ENCODE results near the gene SCYL1.

The SCYL1 gene

DNA sequence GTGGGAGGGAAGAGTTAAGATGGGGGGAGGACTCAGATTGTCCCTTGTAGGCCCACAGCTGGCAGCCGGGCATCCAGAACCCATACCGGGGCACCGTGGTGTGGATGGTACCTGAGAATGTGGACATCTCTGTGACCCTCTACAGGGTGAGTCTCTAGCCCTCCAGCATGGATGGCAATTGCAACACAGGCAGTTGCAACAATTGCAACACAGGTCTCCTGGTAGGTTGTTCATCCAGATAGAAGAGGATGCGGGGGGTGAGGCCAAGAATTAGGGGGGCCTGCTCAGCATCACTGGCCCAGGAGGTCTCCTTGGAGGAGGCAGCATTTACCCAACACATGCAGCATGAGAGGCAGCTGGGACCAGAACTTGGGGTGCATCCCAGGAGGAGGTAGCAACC is 54.4 kb downstream of the SCYL1 start:
- H3K9me2 ChIP-seq (replicated peaks; ENCODE audit: insufficient read depth, low read length), result no peaks in the 10 kb centered on the region
- no peak overlapping the region for H3K4me3 ChIP-seq (ENCODE audit: low read length)
- TF ChIP-seq EZH2 (optimal IDR thresholded peaks at IDR 0.05; ENCODE audit: low read depth, low read length) (no peak), EZH2phosphoT487 (IDR thresholded peaks at IDR 0.05; ENCODE audit: low read length) (no peak)
- TF ChIP-seq, protein P1, sequence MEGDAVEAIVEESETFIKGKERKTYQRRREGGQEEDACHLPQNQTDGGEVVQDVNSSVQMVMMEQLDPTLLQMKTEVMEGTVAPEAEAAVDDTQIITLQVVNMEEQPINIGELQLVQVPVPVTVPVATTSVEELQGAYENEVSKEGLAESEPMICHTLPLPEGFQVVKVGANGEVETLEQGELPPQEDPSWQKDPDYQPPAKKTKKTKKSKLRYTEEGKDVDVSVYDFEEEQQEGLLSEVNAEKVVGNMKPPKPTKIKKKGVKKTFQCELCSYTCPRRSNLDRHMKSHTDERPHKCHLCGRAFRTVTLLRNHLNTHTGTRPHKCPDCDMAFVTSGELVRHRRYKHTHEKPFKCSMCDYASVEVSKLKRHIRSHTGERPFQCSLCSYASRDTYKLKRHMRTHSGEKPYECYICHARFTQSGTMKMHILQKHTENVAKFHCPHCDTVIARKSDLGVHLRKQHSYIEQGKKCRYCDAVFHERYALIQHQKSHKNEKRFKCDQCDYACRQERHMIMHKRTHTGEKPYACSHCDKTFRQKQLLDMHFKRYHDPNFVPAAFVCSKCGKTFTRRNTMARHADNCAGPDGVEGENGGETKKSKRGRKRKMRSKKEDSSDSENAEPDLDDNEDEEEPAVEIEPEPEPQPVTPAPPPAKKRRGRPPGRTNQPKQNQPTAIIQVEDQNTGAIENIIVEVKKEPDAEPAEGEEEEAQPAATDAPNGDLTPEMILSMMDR (IDR thresholded peaks at IDR 0.05; ENCODE audit: low read length), result no peak
- DNase-seq, result no peak
- H3K36me3 ChIP-seq (replicated peaks; ENCODE audit: insufficient read depth, low read length), result no peaks in the 10 kb centered on the region
- peaks cover 12% of the 10 kb centered on the region for H3K4me1 ChIP-seq (ENCODE audit: low read length)
- H2AFZ ChIP-seq (ENCODE audit: low read length), result no peak overlapping the region
- no peaks in the 10 kb centered on the region for H3K9me3 ChIP-seq (replicated peaks; ENCODE audit: insufficient read depth, low read length)
- peaks cover 14% of the 10 kb centered on the region for H3F3A ChIP-seq (ENCODE audit: insufficient read depth, low read length)
- no peaks in the 10 kb centered on the region for H4K20me1 ChIP-seq (ENCODE audit: insufficient read depth, low read length)
- H3K9ac ChIP-seq (ENCODE audit: low read length), result no peak overlapping the region
- no peaks in the 10 kb centered on the region for H3K27me3 ChIP-seq (replicated peaks; ENCODE audit: insufficient read depth, low read length)
- no peak overlapping the region for H3K27ac ChIP-seq (ENCODE audit: low read length)
- no peak overlapping the region for H3K4me2 ChIP-seq (ENCODE audit: low read depth, low read length)
- H3K79me2 ChIP-seq (ENCODE audit: low read length), result peaks cover 49% of the 10 kb centered on the region

- Histone ChIP-seq H3K79me2 (ENCODE audit: low read length) (peaks cover 48% of the 10 kb centered on the region), H3K27me3 (replicated peaks; ENCODE audit: insufficient read depth, low read length) (no peaks in the 10 kb centered on the region), H3K4me1 (ENCODE audit: low read length) (peaks cover 11% of the 10 kb centered on the region), H3K27ac (ENCODE audit: low read length) (no peak overlapping the region), H3K36me3 (replicated peaks; ENCODE audit: insufficient read depth, low read length) (no peaks in the 10 kb centered on the region), H3K9ac (ENCODE audit: low read length) (no peak overlapping the region), H3F3A (ENCODE audit: insufficient read depth, low read length) (peaks cover 5% of the 10 kb centered on the region), H3K9me3 (replicated peaks; ENCODE audit: insufficient read depth, low read length) (no peaks in the 10 kb centered on the region), H4K20me1 (ENCODE audit: insufficient read depth, low read length) (no peaks in the 10 kb centered on the region), H2AFZ (ENCODE audit: low read length) (no peak overlapping the region), H3K4me3 (ENCODE audit: low read length) (no peak overlapping the region), H3K4me2 (ENCODE audit: low read depth, low read length) (no peak overlapping the region), H3K9me2 (replicated peaks; ENCODE audit: insufficient read depth, low read length) (no peaks in the 10 kb centered on the region)
- TF ChIP-seq EZH2phosphoT487 (IDR thresholded peaks at IDR 0.05; ENCODE audit: low read length) (no peak), EZH2 (optimal IDR thresholded peaks at IDR 0.05; ENCODE audit: low read depth, low read length) (no peak)
- TF ChIP-seq, protein P1 (IDR thresholded peaks at IDR 0.05; ENCODE audit: low read length), result no peak
- DNase-seq, result no peak
These were observed 55.3 kb downstream of the SCYL1 start for GRCh38 chr11:65580031-65580692.

GRCh38 chr11:65580756-65581155 is 55.9 kb downstream of the SCYL1 start:
- Histone ChIP-seq H3K27me3 (replicated peaks; ENCODE audit: insufficient read depth, low read length) (no peaks in the 10 kb centered on the region), H3K79me2 (ENCODE audit: low read length) (peaks cover 44% of the 10 kb centered on the region), H3K9ac (ENCODE audit: low read length) (no peak overlapping the region), H3K36me3 (replicated peaks; ENCODE audit: insufficient read depth, low read length) (no peaks in the 10 kb centered on the region), H4K20me1 (ENCODE audit: insufficient read depth, low read length) (no peaks in the 10 kb centered on the region), H3K9me3 (replicated peaks; ENCODE audit: insufficient read depth, low read length) (no peaks in the 10 kb centered on the region), H3F3A (ENCODE audit: insufficient read depth, low read length) (peaks cover 3% of the 10 kb centered on the region), H3K4me2 (ENCODE audit: low read depth, low read length) (no peak overlapping the region), H2AFZ (ENCODE audit: low read length) (no peak overlapping the region), H3K4me3 (ENCODE audit: low read length) (no peak overlapping the region), H3K4me1 (ENCODE audit: low read length) (peaks cover 8% of the 10 kb centered on the region; the same call in 1 of the 2 replicates), H3K9me2 (replicated peaks; ENCODE audit: insufficient read depth, low read length) (no peaks in the 10 kb centered on the region), H3K27ac (ENCODE audit: low read length) (no peak overlapping the region)
- TF ChIP-seq EZH2 (optimal IDR thresholded peaks at IDR 0.05; ENCODE audit: low read depth, low read length) (no peak), EZH2phosphoT487 (IDR thresholded peaks at IDR 0.05; ENCODE audit: low read length) (no peak)
- TF ChIP-seq, protein P1 (IDR thresholded peaks at IDR 0.05; ENCODE audit: low read length), result no peak
- no peak for DNase-seq

Data from MM.1S (cell line).